ENCODE data around the gene ROPN1L. TPM values are rescaled to one million over a fixed set of nuclear protein-coding genes. Genes with fewer than 3 reads are reported as not detected.
"Not testable (repeated sequence)": the region's sequence is repeated elsewhere in the genome, so short reads cannot be mapped to it uniquely, and the experiment has no call there.

Gene ROPN1L
- total RNA-seq, 4 donors from 2014 or later, result 0.56 to 2.2 (median 1.4) TPM; not detected in 1

GRCh38 chr5:10493884-10494283 lies 52.2 kb downstream of the ROPN1L start:
- ATAC-seq (ENCODE audit: low FRiP score), result no peak
- no peak for TF ChIP-seq CTCF (IDR thresholded peaks at IDR 0.05)
- DNase-seq (ENCODE audit: low spot score), result no peak

GRCh38 chr5:10494497-10494896 lies 52.8 kb downstream of the ROPN1L start:
- not testable (repeated sequence) for DNase-seq (ENCODE audit: low spot score); ATAC-seq (ENCODE audit: low FRiP score)

GRCh38 chr5:10497554-10497953 lies 55.9 kb downstream of the ROPN1L start:
- TF ChIP-seq CTCF (IDR thresholded peaks at IDR 0.05), result no peak
- DNase-seq (ENCODE audit: low spot score) (no peak), ATAC-seq (ENCODE audit: low FRiP score) (no peak)

GRCh38 chr5:10498350-10498749 lies 56.7 kb downstream of the ROPN1L start:
- no peak for TF ChIP-seq CTCF (IDR thresholded peaks at IDR 0.05)
- ATAC-seq (ENCODE audit: low FRiP score), result no peak
- no peak for DNase-seq (ENCODE audit: low spot score)

GRCh38 chr5:10499066-10499465 lies 57.4 kb downstream of the ROPN1L start:
- no peak for TF ChIP-seq CTCF (IDR thresholded peaks at IDR 0.05)
- no peak for DNase-seq (ENCODE audit: low spot score)
- ATAC-seq (ENCODE audit: low FRiP score), result no peak

GRCh38 chr5:10499776-10500175 lies 58.1 kb downstream of the ROPN1L start:
- TF ChIP-seq CTCF (IDR thresholded peaks at IDR 0.05), result no peak
- no peak for ATAC-seq (ENCODE audit: low FRiP score)
- DNase-seq (ENCODE audit: low spot score), result no peak

- no peak for ATAC-seq (ENCODE audit: low FRiP score)
- no peak for DNase-seq (ENCODE audit: low spot score)
These were observed 59.0 kb downstream of the ROPN1L start for GRCh38 chr5:10500669-10501068.

More at GRCh38 chr5:10500669-10501068, 59.0 kb downstream of the ROPN1L start:
- no peak for TF ChIP-seq CTCF (IDR thresholded peaks at IDR 0.05)
